Spleen (tissue), 7 donors: ENCODE measurements around the gene KLHL40.

ENCODE experiments used
- POLR2A ChIP-seq, 3 donors: fragments of 450-650 bp; IDR thresholded peaks; one replicate each; pipeline ENCODE4 v1.5.1; 2017; ENCODE audit warnings: antibody characterized with exemption in 3 of 3, mild to moderate bottlenecking in 1 of 3
- TF ChIP-seq, protein P1 (sequence below), 11 experiments: fragments of 200-600 bp in 7 of 11; fragments of 450-650 bp in 4 of 11; sonication (generic) in 4 of 11; IDR thresholded peaks in 8 of 11; conservative IDR thresholded peaks in 3 of 11; 1 replicate in 7 of 11; 2 replicates in 4 of 11; pipeline versions ENCODE4 v1.4.0 to v1.8.0; 2016 to 2021; ENCODE audit warnings: antibody characterized with exemption in 11 of 11, inconsistent platforms in 4 of 11, mild to moderate bottlenecking in 1 of 11
- donor health status: DM: no; HTN: no; CAD: no; lungs with moderate emphysema.
- donor health status: DM: no; HTN: no; CAD: no.
- donor health status: DM: no; HTN: no; CAD: no.

DNA sequence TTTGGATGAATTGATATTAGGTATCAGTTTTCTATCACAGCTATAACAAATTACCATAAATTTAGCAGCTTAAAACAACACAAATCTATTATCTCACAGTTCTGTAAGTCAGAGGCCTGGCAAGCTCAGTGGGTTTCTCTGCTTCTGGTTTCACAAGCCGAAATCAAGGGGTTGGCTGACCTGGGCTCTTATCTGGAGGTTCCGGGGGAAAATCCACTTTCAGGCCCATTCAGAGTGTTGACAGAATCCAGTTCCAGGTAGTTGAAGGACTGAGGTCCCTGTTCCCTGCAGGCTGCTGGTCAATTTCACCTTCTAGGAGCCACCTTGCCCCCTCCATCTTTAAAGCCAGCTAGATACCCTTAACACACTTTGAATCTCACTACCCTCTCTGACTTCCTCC lies 28.4 kb downstream of the KLHL40 start:
- no peak for TF ChIP-seq POLR2A (IDR thresholded peaks at IDR 0.05)
- TF ChIP-seq, protein P1, sequence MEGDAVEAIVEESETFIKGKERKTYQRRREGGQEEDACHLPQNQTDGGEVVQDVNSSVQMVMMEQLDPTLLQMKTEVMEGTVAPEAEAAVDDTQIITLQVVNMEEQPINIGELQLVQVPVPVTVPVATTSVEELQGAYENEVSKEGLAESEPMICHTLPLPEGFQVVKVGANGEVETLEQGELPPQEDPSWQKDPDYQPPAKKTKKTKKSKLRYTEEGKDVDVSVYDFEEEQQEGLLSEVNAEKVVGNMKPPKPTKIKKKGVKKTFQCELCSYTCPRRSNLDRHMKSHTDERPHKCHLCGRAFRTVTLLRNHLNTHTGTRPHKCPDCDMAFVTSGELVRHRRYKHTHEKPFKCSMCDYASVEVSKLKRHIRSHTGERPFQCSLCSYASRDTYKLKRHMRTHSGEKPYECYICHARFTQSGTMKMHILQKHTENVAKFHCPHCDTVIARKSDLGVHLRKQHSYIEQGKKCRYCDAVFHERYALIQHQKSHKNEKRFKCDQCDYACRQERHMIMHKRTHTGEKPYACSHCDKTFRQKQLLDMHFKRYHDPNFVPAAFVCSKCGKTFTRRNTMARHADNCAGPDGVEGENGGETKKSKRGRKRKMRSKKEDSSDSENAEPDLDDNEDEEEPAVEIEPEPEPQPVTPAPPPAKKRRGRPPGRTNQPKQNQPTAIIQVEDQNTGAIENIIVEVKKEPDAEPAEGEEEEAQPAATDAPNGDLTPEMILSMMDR (IDR thresholded peaks at IDR 0.05 in 8 of 11, conservative IDR thresholded peaks at IDR 0.05 in 3 of 11): no peak
